Epidermal melanocyte (primary cell): ENCODE results near the gene CDC42EP5.
"Not testable (repeated sequence)": the region's sequence is repeated elsewhere in the genome, so short reads cannot be mapped to it uniquely, and the experiment has no call there.

Source experiments
- DNase-seq: peaks from one replicate; pipeline ENCODE4 v3.0.0; 2011; ENCODE audit warnings: low spot score; ENCODE audit not compliant: insufficient read length

CDC42EP5 gene

GRCh38 chr19:54489766-54490165 is 16.7 kb upstream of the CDC42EP5 start:
- DNase-seq: no peak

- DNase-seq: no peak
Measured at GRCh38 chr19:54489341-54489740, 16.2 kb upstream of the CDC42EP5 start.

- DNase-seq: no peak
Measured at GRCh38 chr19:54485851-54486250, 12.8 kb upstream of the CDC42EP5 start.

GRCh38 chr19:54484451-54484850 is 11.4 kb upstream of the CDC42EP5 start:
- DNase-seq: no peak

GRCh38 chr19:54482889-54483288 is 9.8 kb upstream of the CDC42EP5 start:
- DNase-seq: no peak

GRCh38 chr19:54481326-54481930 is 8.3 kb upstream of the CDC42EP5 start:
- DNase-seq: no peak

- no peak for DNase-seq
Measured at GRCh38 chr19:54480051-54480450, 7.0 kb upstream of the CDC42EP5 start.

- no peak for DNase-seq
Measured at GRCh38 chr19:54478677-54479266, 5.7 kb upstream of the CDC42EP5 start.

- DNase-seq: no peak
Measured at GRCh38 chr19:54477650-54478049, 4.6 kb upstream of the CDC42EP5 start.

GRCh38 chr19:54475706-54476105 is 2.6 kb upstream of the CDC42EP5 start:
- no peak for DNase-seq

- DNase-seq: no peak
Measured at GRCh38 chr19:54473892-54474372, 836 bp upstream of the CDC42EP5 start.

- peak; percentile 16 for DNase-seq
Measured at GRCh38 chr19:54470991-54471782, 1.9 kb downstream of the CDC42EP5 start.

GRCh38 chr19:54470276-54470887 is 2.7 kb downstream of the CDC42EP5 start:
- DNase-seq: no peak

- DNase-seq: peak; percentile 15
Measured at GRCh38 chr19:54469496-54469934, 3.6 kb downstream of the CDC42EP5 start.

GRCh38 chr19:54466110-54466480 is 7.0 kb downstream of the CDC42EP5 start:
- not testable (repeated sequence) for DNase-seq

GRCh38 chr19:54465426-54466109 is 7.5 kb downstream of the CDC42EP5 start:
- DNase-seq: no peak

- peak; percentile 70 for DNase-seq
Measured at GRCh38 chr19:54464630-54465425, 8.3 kb downstream of the CDC42EP5 start.

- peak; percentile 51 for DNase-seq
Measured at GRCh38 chr19:54464044-54464629, 9.0 kb downstream of the CDC42EP5 start.

- peak; percentile 93 for DNase-seq
Measured at GRCh38 chr19:54463531-54464043, 9.5 kb downstream of the CDC42EP5 start, which contains the start of gene LENG9. Gene LENG9 (minus strand): TSS chr19:54463778. CDS start chr19:54463526, 252 bp downstream.
